ENCODE measurements around the gene CCDC85A.

DNA sequence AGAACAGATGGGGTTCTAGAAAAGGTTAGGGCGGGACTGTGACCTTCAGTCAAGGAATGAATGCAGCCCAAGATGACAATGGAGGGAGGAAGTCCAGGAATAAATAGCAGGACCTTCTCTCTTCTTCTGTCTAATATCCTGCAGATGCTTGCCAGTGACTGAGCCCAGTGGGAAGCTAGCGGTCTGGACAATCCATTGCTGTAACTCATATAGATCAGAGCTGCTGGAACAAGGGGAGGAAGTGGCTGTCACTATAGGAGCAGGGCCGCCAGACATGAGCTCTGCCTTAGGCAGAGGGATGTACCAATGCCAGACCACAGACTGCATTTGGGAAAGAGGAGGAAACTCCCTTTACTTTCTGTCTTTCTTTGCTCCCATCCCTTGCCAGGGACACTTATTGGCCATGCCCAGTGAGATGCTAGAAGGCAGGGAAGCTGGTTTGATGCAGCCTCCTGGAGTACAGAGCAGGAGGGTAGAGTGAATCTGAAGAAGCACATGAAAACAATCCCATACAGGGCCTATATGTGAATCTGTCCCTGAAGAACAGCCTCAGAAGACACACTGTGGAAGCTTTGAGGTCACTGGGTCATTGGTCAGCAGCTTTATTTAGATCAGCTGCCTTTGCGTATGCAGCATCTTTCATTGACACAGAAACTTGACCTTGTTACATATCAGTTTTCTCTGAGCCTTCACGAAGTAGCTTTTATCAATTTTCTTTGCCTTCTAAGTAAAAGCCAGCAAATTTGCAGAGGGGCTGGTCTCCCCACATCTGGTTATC is 65.4 kb downstream of the CCDC85A start:
- TF ChIP-seq, protein P1, sequence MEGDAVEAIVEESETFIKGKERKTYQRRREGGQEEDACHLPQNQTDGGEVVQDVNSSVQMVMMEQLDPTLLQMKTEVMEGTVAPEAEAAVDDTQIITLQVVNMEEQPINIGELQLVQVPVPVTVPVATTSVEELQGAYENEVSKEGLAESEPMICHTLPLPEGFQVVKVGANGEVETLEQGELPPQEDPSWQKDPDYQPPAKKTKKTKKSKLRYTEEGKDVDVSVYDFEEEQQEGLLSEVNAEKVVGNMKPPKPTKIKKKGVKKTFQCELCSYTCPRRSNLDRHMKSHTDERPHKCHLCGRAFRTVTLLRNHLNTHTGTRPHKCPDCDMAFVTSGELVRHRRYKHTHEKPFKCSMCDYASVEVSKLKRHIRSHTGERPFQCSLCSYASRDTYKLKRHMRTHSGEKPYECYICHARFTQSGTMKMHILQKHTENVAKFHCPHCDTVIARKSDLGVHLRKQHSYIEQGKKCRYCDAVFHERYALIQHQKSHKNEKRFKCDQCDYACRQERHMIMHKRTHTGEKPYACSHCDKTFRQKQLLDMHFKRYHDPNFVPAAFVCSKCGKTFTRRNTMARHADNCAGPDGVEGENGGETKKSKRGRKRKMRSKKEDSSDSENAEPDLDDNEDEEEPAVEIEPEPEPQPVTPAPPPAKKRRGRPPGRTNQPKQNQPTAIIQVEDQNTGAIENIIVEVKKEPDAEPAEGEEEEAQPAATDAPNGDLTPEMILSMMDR (IDR thresholded peaks at IDR 0.05): no peak
- TF ChIP-seq POLR2AphosphoS5 (IDR thresholded peaks at IDR 0.05; ENCODE audit: insufficient read depth in 1 of 2, low read depth in 1 of 2) (no peak), POLR2A (IDR thresholded peaks at IDR 0.05) (no peak)

Data from vagina (tissue), 2 donors.